HepG2 (cell line): ENCODE data around the gene ENO4. TPM values are rescaled to one million over a fixed set of nuclear protein-coding genes. Genes with fewer than 3 reads are reported as not detected.

ENCODE experiments used
- ATAC-seq: fragments of 200-7000 bp; cut with Tn5 transposase; 3 replicates; pipeline ENCODE4 v1.9.1; 2020; ENCODE audit warnings: mild to moderate bottlenecking, moderate library complexity
- BruUV-seq: library from RNA; stranded (reverse); fragments of 400-500 nt; replicated peaks from 2 replicates; lab custom pipeline; 2021; lab: Mats Ljungman, UMichigan
- CTCF ChIA-PET: fragments of 300-600 bp; formaldehyde crosslinking; extraction: SDS; loops from one replicate; lab custom pipeline; 2021; ENCODE audit warnings: low total read pairs, inconsistent platforms, low intra/inter-chr PET ratio; lab: Yijun Ruan, JAX
- POLR2A ChIA-PET: fragments of 350-600 bp; sonication (Branson Sonifier 250); formaldehyde crosslinking; loops from one replicate; lab custom pipeline; 2020; ENCODE audit warnings: antibody characterized with exemption, inconsistent platforms; lab: Yijun Ruan, JAX
- DNase-seq: peaks from one replicate; pipeline ENCODE4 v3.0.0-alpha.2; 2015; ENCODE audit warnings: low spot score
- FAIRE-seq: peaks from 3 replicates; lab custom pipeline; 2011; peaks lifted over from hg19 to GRCh38; lab: Jason Lieb, UNC
- H2AFZ ChIP-seq: one replicate; pipeline ENCODE4 v1.6.1; 2011; ENCODE audit warnings: low read length, inconsistent platforms
- H3K27ac ChIP-seq: fragments of 300-600 bp; 3 replicates; pipeline ENCODE4 v1.8.0; 2011; ENCODE audit warnings: mixed run types, mild to moderate bottlenecking, mixed read lengths, low read length, inconsistent platforms; ENCODE audit not compliant: insufficient read depth; ENCODE audit errors: extremely low read length
- H3K27me3 ChIP-seq, 2 experiments: fragments of 200-600 bp in 1 of 2; 2 replicates in 1 of 2; 3 replicates in 1 of 2; pipeline versions ENCODE4 v1.6.0 to v1.8.0; 2011; ENCODE audit warnings: low read length in 2 of 2, mild to moderate bottlenecking in 2 of 2, moderate library complexity in 2 of 2, inconsistent platforms in 1 of 2; ENCODE audit not compliant: insufficient read depth in 2 of 2, control insufficient read depth in 1 of 2
- H3K36me3 ChIP-seq, 2 experiments: fragments of 200-600 bp in 1 of 2; replicated peaks in 1 of 2; 2 replicates in 1 of 2; 3 replicates in 1 of 2; pipeline versions ENCODE4 v1.5.1 to v1.8.0; 2011; ENCODE audit warnings: low read length in 2 of 2, inconsistent platforms in 1 of 2; ENCODE audit not compliant: insufficient read depth in 2 of 2, control insufficient read depth in 1 of 2
- H3K4me1 ChIP-seq: 2 replicates; pipeline ENCODE4 v1.5.1; 2012; ENCODE audit warnings: low read length, inconsistent platforms; ENCODE audit not compliant: insufficient read depth
- H3K4me2 ChIP-seq: 2 replicates; pipeline ENCODE4 v1.6.0; 2011; ENCODE audit warnings: low read depth, low read length, inconsistent platforms
- H3K4me3 ChIP-seq, 3 experiments: fragments of 200-600 bp in 1 of 3; sonication (generic), shearing (Covaris generic) in 1 of 3; replicated peaks in 1 of 3; 2 replicates each; pipeline ENCODE4 v1.5.1; 2011 to 2016; ENCODE audit warnings: low read length in 3 of 3, inconsistent platforms in 2 of 3, low read depth in 2 of 3, mild to moderate bottlenecking in 2 of 3, control low read depth in 1 of 3, mixed read lengths in 1 of 3; ENCODE audit not compliant: insufficient read depth in 1 of 3
- H3K79me2 ChIP-seq: one replicate; pipeline ENCODE4 v1.6.1; 2011; ENCODE audit warnings: low read length, inconsistent platforms; ENCODE audit not compliant: insufficient read depth
- H3K9ac ChIP-seq: 2 replicates; pipeline ENCODE4 v1.6.0; 2011; ENCODE audit warnings: mild to moderate bottlenecking, low read depth, low read length, inconsistent platforms; ENCODE audit not compliant: insufficient read depth
- H3K9me3 ChIP-seq: 2 replicates; pipeline ENCODE4 v1.5.1; 2012; ENCODE audit warnings: mild to moderate bottlenecking, low read length
- H4K20me1 ChIP-seq: 2 replicates; pipeline ENCODE4 v1.6.0; 2011; ENCODE audit warnings: inconsistent platforms, mild to moderate bottlenecking, low read length, moderate library complexity; ENCODE audit not compliant: insufficient read depth
- HES4 ChIP-seq: sonication (generic); formaldehyde crosslinking; IDR thresholded peaks from 2 replicates; pipeline ENCODE4 v1.9.0; 2021; ENCODE audit warnings: mild to moderate bottlenecking, missing genetic modification reagents, borderline replicate concordance
- POGZ ChIP-seq: sonication (generic); formaldehyde crosslinking; IDR thresholded peaks from 2 replicates; pipeline ENCODE4 v1.4.0; 2020; ENCODE audit warnings: mild to moderate bottlenecking, missing genetic modification reagents
- RBAK ChIP-seq: sonication (generic); formaldehyde crosslinking; IDR thresholded peaks from 2 replicates; pipeline ENCODE4 v1.5.1; 2020; ENCODE audit warnings: mild to moderate bottlenecking, missing genetic modification reagents
- RNF219 ChIP-seq: sonication (generic); formaldehyde crosslinking; IDR thresholded peaks from 2 replicates; pipeline ENCODE4 v1.5.0; 2020; ENCODE audit warnings: mild to moderate bottlenecking, missing genetic modification reagents
- SMAD3 ChIP-seq: sonication (generic); formaldehyde crosslinking; IDR thresholded peaks from 2 replicates; pipeline ENCODE4 v1.4.0; 2020; ENCODE audit warnings: missing genetic modification reagents
- STAT5B ChIP-seq: sonication (generic); formaldehyde crosslinking; IDR thresholded peaks from 2 replicates; pipeline ENCODE4 v1.4.0; 2020; ENCODE audit warnings: missing genetic modification reagents
- ZNF234 ChIP-seq: sonication (generic); formaldehyde crosslinking; conservative IDR thresholded peaks from 2 replicates; pipeline ENCODE4 v1.5.1; 2020; ENCODE audit warnings: mild to moderate bottlenecking, missing genetic modification reagents
- ZNF333 ChIP-seq: sonication (generic); formaldehyde crosslinking; IDR thresholded peaks from 2 replicates; pipeline ENCODE4 v1.4.0; 2020; ENCODE audit warnings: mild to moderate bottlenecking, missing genetic modification reagents, borderline replicate concordance
- ZSCAN29 ChIP-seq: sonication (generic); formaldehyde crosslinking; conservative IDR thresholded peaks from 2 replicates; pipeline ENCODE4 v1.4.0; 2020; ENCODE audit warnings: mild to moderate bottlenecking, missing genetic modification reagents
- WGBS: methylation state at CpG from one replicate; pipeline ENCODE4 v1.1.6; 2017; ENCODE audit warnings: low lambda C conversion rate; 5-methylcytosine and 5-hydroxymethylcytosine counted together
- in situ Hi-C: cut with HindIII; loops from 2 replicates; pipeline ENCODE4 v1.10.0; 2017; ENCODE audit warnings: low pct_unique_long_range_greater_than_20kb; ENCODE audit not compliant: extremely low pct_ligation_motif_present
- intact Hi-C: fragments of 100-400 bp; cut with micrococcal nuclease; formaldehyde crosslinking; loops from one replicate; pipeline ENCODE4 v1.10.0; 2022; ENCODE audit not compliant: unreplicated experiment
- polyA plus RNA-seq, 8 experiments: library from polyadenylated mRNA; depleted of rRNA in 3 of 8; stranded (reverse) in 7 of 8; unstranded in 1 of 8; fragments of >200 nt; fragmentation: Illumina TruSeq in 4 of 8; extraction: Trizol in 4 of 8; gene quantifications; 2 replicates each; pipeline versions ENCODE4 v1.2.1 to v1.2.3, GENCODE V29; 2011 to 2016; ENCODE audit warnings: low read depth in 4 of 8, missing spikeins in 1 of 8, mixed read lengths in 1 of 8; ENCODE audit not compliant: insufficient read depth in 1 of 8
- total RNA-seq, 5 experiments: library from RNA; depleted of rRNA; stranded (reverse); fragments of >200 nt; fragmentation: Illumina TruSeq; extraction: Trizol; gene quantifications; 2 replicates each; pipeline ENCODE4 v1.2.3, GENCODE V29; 2016; ENCODE audit warnings: low read depth in 1 of 5
- TF ChIP-seq, protein P1 (sequence below): sonication (generic); formaldehyde crosslinking; IDR thresholded peaks from 2 replicates; pipeline ENCODE4 v1.5.0; 2020; ENCODE audit warnings: missing genetic modification reagents, mild to moderate bottlenecking, borderline replicate concordance
- TF ChIP-seq, protein P2 (sequence below): IDR thresholded peaks from 2 replicates; pipeline ENCODE4 v1.4.0; 2020; ENCODE audit warnings: mild to moderate bottlenecking, missing genetic modification reagents

The ENO4 gene
- total and polyA plus RNA-seq, 2 of the 13 experiments (the other 11 are each of a cell fraction or from before 2014, with no cell fraction given), result not detected

- BruUV-seq, result no TSS peak
- FAIRE-seq, result no peak
- H3K4me2 ChIP-seq, result no peak overlapping the region
- H3K36me3 ChIP-seq, result peaks cover 7 to 42% of the 10 kb centered on the region in 2 experiments; a peak in 4 of 5 replicates
- H3K4me3 ChIP-seq, result no peak overlapping the region
- WGBS, result 96% methylated on average over 6 of the region's 6 CpGs
- H4K20me1 ChIP-seq, result no peaks in the 10 kb centered on the region
- no peaks in the 10 kb centered on the region for H3K27me3 ChIP-seq
- H3K9ac ChIP-seq, result no peak overlapping the region
- H3K9me3 ChIP-seq, result no peaks in the 10 kb centered on the region
- in situ Hi-C loops, result no loop called here
- CTCF ChIA-PET, result no interaction called here
- POLR2A ChIA-PET, result no interaction called here
- no peak for TF ChIP-seq STAT5B (CRISPR knock-in tag)
- no peak for TF ChIP-seq POGZ (CRISPR knock-in tag)
- TF ChIP-seq ZNF333 (CRISPR knock-in tag), result no peak
- TF ChIP-seq, protein P1, sequence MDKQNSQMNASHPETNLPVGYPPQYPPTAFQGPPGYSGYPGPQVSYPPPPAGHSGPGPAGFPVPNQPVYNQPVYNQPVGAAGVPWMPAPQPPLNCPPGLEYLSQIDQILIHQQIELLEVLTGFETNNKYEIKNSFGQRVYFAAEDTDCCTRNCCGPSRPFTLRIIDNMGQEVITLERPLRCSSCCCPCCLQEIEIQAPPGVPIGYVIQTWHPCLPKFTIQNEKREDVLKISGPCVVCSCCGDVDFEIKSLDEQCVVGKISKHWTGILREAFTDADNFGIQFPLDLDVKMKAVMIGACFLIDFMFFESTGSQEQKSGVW, result no peak
- TF ChIP-seq ZSCAN29 (CRISPR knock-in tag), result no peak
- TF ChIP-seq SMAD3 (CRISPR knock-in tag), result no peak
- TF ChIP-seq, protein P2, sequence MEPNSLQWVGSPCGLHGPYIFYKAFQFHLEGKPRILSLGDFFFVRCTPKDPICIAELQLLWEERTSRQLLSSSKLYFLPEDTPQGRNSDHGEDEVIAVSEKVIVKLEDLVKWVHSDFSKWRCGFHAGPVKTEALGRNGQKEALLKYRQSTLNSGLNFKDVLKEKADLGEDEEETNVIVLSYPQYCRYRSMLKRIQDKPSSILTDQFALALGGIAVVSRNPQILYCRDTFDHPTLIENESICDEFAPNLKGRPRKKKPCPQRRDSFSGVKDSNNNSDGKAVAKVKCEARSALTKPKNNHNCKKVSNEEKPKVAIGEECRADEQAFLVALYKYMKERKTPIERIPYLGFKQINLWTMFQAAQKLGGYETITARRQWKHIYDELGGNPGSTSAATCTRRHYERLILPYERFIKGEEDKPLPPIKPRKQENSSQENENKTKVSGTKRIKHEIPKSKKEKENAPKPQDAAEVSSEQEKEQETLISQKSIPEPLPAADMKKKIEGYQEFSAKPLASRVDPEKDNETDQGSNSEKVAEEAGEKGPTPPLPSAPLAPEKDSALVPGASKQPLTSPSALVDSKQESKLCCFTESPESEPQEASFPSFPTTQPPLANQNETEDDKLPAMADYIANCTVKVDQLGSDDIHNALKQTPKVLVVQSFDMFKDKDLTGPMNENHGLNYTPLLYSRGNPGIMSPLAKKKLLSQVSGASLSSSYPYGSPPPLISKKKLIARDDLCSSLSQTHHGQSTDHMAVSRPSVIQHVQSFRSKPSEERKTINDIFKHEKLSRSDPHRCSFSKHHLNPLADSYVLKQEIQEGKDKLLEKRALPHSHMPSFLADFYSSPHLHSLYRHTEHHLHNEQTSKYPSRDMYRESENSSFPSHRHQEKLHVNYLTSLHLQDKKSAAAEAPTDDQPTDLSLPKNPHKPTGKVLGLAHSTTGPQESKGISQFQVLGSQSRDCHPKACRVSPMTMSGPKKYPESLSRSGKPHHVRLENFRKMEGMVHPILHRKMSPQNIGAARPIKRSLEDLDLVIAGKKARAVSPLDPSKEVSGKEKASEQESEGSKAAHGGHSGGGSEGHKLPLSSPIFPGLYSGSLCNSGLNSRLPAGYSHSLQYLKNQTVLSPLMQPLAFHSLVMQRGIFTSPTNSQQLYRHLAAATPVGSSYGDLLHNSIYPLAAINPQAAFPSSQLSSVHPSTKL, result no peak
- no peak for TF ChIP-seq ZNF234 (CRISPR knock-in tag)
- TF ChIP-seq RNF219 (CRISPR knock-in tag), result no peak
- TF ChIP-seq HES4, result no peak
- TF ChIP-seq RBAK (CRISPR knock-in tag), result no peak
- H3K79me2 ChIP-seq, result no peaks in the 10 kb centered on the region
- no peak overlapping the region for H2AFZ ChIP-seq
- no peak overlapping the region for H3K27ac ChIP-seq
- no peaks in the 10 kb centered on the region for H3K4me1 ChIP-seq
- DNase-seq, result no peak
- no peak for ATAC-seq
- intact Hi-C loops, result no loop called here
Measured at GRCh38 chr10:116907245-116907987, 58.1 kb downstream of the ENO4 start.
